ENCODE measurements around the gene CYTH2. TPM values are rescaled to one million over a fixed set of nuclear protein-coding genes. Genes with fewer than 3 reads are reported as not detected.
A peak's percentile ranks its signal among the peaks of the same experiment; 100 is the strongest.

CYTH2 gene
- total and polyA plus RNA-seq, 4 donors = 29.9 to 109 (median 73.9) TPM

DNA sequence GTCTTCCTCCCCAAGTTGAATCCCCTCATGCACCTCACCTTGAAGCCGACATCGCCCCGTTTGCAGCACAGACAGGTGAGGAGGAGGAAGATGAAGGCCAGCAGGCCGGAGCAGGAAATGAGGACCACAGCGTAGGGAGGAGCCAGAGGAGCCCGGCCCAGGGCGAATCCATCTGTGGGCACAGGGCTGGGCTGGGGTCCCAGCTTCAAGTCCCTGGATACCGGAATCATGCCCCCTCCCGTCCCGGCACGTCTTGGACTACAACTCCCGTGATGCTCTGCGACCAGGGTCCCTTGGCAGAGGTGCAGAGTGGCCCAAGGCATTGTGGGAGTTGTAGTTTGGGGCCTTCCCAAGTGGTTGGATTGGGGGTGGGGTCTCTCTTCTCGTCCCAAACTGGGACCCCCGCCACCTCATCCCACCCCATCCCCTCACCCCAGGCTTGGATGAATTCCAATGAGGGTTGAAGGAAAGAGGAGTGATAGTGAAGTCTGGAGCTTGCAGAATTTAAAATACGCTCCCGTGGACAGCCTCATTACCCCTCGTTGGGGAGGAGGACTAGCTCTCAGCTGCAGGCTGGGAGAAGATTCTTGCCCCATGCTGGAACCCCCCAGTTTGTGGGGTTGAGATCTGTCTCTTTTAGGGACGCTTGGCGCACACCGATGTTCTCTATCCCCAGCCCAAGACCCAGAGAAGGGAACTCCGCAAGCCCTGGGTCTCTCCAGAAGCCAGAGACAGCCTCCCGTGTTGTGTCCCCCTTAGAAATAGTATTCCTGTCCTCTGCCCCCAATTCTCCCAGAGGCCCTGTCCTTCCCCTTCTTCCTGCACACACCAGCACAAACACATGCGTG lies 41.5 kb downstream of the CYTH2 start:
- peaks cover 7% of the 10 kb centered on the region for H3K27me3 ChIP-seq (ENCODE audit: control insufficient read depth, insufficient read depth, low read length)
- H3K4me3 ChIP-seq (ENCODE audit: low read depth, low read length) = peak overlapping the region; percentile 35

DNA sequence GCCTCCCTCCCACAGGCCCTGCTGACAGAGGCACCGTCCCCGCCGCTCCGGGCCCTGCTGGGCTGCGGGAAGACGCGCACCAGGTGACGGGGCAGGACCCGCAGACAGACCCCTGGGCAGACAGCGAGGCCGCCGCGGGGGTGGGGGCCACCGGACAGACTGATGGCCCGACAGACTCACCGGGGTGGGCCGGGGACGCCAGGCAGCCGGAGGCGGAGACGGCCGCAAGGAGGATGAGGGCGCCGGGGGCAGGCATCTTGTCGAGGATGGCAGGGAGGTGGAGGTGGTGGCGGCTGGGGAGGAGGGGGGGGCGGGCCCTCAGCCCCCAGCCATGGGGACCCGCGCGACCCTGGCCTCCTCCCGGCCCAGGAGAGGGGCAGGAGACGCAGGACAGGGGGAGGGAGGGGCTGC lies 42.2 kb downstream of the CYTH2 start:
- peak overlapping the region; percentile 29 for H3K4me3 ChIP-seq (ENCODE audit: low read depth, low read length)
- no peaks in the 10 kb centered on the region for H3K9me3 ChIP-seq (ENCODE audit: control insufficient read depth, insufficient read depth, low read length)
- WGBS (ENCODE audit: insufficient coverage) = under 1% methylated on average over 22 of the region's 32 CpGs
- DNase-seq (ENCODE audit: low read depth in 4 of 6, low spot score in 6 of 6) = peak in 1 of 6 donors; percentile 29
- peaks cover 7% of the 10 kb centered on the region for H3K27me3 ChIP-seq (ENCODE audit: control insufficient read depth, insufficient read depth, low read length)
- no peak overlapping the region for H3K27ac ChIP-seq (ENCODE audit: low read depth, low read length)
- peaks cover 29% of the 10 kb centered on the region for H3K4me1 ChIP-seq (ENCODE audit: control insufficient read depth, insufficient read depth, low read length)
- H3K36me3 ChIP-seq (ENCODE audit: control insufficient read depth, insufficient read depth, low read length) = peaks cover 40% of the 10 kb centered on the region

More for the DNA sequence above, 41.5 kb downstream of the CYTH2 start:
- H3K9me3 ChIP-seq (ENCODE audit: control insufficient read depth, insufficient read depth, low read length) = no peaks in the 10 kb centered on the region
- 12% methylated on average over 15 of the region's 24 CpGs for WGBS (ENCODE audit: insufficient coverage)
- no peak overlapping the region for H3K27ac ChIP-seq (ENCODE audit: low read depth, low read length)
- H3K36me3 ChIP-seq (ENCODE audit: control insufficient read depth, insufficient read depth, low read length) = peaks cover 47% of the 10 kb centered on the region
- DNase-seq (ENCODE audit: low read depth in 4 of 6, low spot score in 6 of 6) = peak in 3 of 6 donors; percentile 53 to 92 (median 89)
- H3K4me1 ChIP-seq (ENCODE audit: control insufficient read depth, insufficient read depth, low read length) = peaks cover 29% of the 10 kb centered on the region

DNA sequence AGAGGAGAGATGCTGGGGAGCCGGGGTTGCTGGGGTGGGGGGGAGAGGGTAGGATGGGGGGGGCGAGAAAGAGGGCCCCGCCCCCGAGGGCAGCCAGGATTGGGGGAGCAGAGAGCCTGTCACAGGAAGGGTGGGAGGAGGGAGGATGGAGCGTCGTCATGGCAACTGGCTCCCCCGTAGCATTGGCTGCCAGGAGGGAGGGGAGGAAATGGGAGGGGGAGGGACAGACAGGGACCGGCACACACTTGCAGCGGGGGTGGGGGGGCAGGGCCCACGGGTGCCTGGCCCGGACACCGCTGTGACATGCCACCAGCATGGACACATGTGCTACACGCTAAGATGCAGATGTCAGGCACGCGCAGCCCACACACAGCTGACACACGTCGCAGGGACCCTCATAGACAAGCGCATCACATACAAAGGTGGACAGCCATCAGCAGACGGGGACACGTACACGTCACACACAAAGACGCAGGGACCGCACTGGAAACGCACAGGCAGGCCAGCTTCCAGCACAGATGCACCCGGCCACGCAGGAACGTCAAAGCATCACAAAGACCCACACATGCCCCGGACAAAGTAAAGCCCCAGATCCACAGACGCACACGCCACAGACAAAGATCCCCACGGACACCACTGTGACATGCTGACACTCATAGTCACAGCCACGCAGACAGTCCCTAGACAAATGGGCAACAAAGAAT lies 42.8 kb downstream of the CYTH2 start, which contains the start of gene LMTK3:
Gene LMTK3, minus strand, starts transcription at position 36 of the 704 bp plus-strand sequence. CDS start 259 bp downstream, outside the sequence.
- no peaks in the 10 kb centered on the region for H3K9me3 ChIP-seq (ENCODE audit: control insufficient read depth, insufficient read depth, low read length)
- WGBS (ENCODE audit: insufficient coverage) = 4% methylated on average over 32 of the region's 32 CpGs
- peaks cover 7% of the 10 kb centered on the region for H3K27me3 ChIP-seq (ENCODE audit: control insufficient read depth, insufficient read depth, low read length)
- H3K27ac ChIP-seq (ENCODE audit: low read depth, low read length) = peak within 1 kb of the TSS; percentile 73
- H3K4me3 ChIP-seq (ENCODE audit: low read depth, low read length) = peak within 1 kb of the TSS; percentile 35
- peaks cover 35% of the 10 kb centered on the region for H3K36me3 ChIP-seq (ENCODE audit: control insufficient read depth, insufficient read depth, low read length)
- peak in 5 of 6 donors; percentile 72 to 99 (median 92) for DNase-seq (ENCODE audit: low read depth in 4 of 6, low spot score in 6 of 6)
- peaks cover 29% of the 10 kb centered on the region for H3K4me1 ChIP-seq (ENCODE audit: control insufficient read depth, insufficient read depth, low read length)

DNA sequence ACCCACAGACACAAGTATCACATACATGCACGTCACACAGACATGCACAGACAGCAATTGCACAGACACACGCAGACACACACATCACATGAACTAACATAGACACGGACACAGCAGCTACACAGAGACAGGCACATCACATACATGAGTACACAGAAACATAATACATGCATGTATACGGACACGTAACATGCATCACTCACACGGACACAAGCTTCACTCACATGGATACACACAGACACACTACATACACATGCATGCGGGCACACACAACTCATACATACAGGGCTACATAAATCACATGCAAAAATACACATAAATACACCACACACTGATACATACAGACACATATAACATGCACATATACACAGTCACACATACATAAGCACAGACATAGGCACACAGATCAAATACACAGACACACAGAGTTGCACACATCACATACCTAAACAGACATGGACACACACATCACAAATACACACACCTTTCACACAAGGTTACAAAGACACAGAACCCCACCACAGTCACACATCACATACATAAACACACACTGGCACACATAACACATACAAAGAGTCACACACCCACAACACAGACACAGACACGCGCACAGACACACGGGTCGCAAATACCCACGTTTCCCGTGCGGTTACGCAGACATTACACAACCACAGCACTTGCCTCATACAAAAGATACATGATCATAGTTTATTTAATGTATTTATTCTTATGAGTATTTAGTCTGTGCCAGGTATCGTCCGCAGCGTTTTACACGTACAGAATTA lies 43.5 kb downstream of the CYTH2 start:
- 52% methylated on average over 13 of the region's 19 CpGs for WGBS (ENCODE audit: insufficient coverage)
- peaks cover 7% of the 10 kb centered on the region for H3K27me3 ChIP-seq (ENCODE audit: control insufficient read depth, insufficient read depth, low read length)

DNA sequence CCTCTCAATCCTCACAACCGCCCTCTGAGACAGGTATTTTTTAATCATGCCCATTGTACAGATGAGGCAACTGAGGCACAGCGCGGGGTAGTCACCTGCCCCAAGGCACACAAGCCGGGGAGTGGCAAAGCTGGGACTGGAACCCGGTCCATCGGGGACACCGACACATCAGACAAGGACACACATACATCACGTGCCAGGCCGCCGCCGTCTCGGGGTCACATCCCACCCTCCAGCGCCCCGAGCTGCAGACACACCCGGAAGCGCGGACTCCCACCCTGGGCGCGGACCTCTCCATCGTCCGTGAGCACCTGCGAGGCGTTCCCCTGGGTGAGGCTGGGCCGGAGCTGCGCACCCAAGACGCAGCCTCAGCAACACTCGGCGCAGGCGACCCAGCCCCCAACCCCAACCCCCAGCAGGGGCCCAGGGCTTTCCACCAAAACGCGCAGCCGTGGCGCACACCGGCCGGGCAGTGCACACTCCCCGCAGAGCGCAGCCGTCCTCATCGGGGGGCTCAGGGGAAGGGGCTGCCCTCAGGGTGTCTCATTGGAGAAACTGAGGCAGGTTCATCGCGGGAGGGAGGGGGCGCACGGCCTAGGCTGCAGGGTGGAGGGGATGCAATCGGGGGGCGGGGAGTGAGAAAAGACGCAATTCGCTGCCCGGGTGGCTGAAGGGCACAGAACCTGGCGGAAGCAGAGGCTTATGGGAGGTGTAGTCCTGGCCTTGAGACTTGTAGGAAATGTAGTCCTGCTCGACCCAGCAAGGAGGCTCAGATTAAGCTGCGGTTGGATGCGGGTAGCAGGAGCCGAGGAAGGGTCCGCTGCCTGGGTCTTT lies 44.3 kb downstream of the CYTH2 start:
- peaks cover 20% of the 10 kb centered on the region for H3K36me3 ChIP-seq (ENCODE audit: control insufficient read depth, insufficient read depth, low read length)
- no peaks in the 10 kb centered on the region for H3K9me3 ChIP-seq (ENCODE audit: control insufficient read depth, insufficient read depth, low read length)
- H3K4me1 ChIP-seq (ENCODE audit: control insufficient read depth, insufficient read depth, low read length) = peaks cover 29% of the 10 kb centered on the region
- peak in 5 of 6 donors; percentile 60 to 98 (median 81) for DNase-seq (ENCODE audit: low read depth in 4 of 6, low spot score in 6 of 6)
- 3% methylated on average over 54 of the region's 54 CpGs for WGBS (ENCODE audit: insufficient coverage)
- no peak overlapping the region for H3K27ac ChIP-seq (ENCODE audit: low read depth, low read length)
- peak overlapping the region; percentile 60 for H3K4me3 ChIP-seq (ENCODE audit: low read depth, low read length)
- H3K27me3 ChIP-seq (ENCODE audit: control insufficient read depth, insufficient read depth, low read length) = peaks cover 7% of the 10 kb centered on the region

More for the DNA sequence above, 43.5 kb downstream of the CYTH2 start:
- Histone ChIP-seq H3K9me3 (ENCODE audit: control insufficient read depth, insufficient read depth, low read length) (no peaks in the 10 kb centered on the region), H3K27ac (ENCODE audit: low read depth, low read length) (peak overlapping the region; percentile 73), H3K4me3 (ENCODE audit: low read depth, low read length) (peak overlapping the region; percentile 60), H3K36me3 (ENCODE audit: control insufficient read depth, insufficient read depth, low read length) (peaks cover 27% of the 10 kb centered on the region), H3K4me1 (ENCODE audit: control insufficient read depth, insufficient read depth, low read length) (peaks cover 29% of the 10 kb centered on the region)
- no peak for DNase-seq (ENCODE audit: low read depth in 4 of 6, low spot score in 6 of 6)

DNA sequence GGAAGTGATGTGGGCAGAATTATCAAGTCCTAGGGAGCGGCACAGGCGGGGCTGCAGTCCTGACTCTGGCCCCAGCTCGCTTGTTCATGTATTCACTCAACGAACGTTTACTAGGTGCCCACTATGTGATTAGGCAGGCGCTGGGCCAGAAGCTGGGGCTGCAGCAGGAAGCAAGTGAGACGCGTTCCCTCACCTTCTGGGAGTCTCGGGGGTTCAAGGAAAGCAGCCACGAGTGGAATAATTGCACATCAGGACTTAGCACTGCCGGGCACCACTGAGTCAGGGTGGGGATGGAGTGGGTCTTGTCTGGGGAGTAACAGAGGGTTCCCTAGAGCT lies 44.9 kb downstream of the CYTH2 start:
- no peak for DNase-seq (ENCODE audit: low read depth in 4 of 6, low spot score in 6 of 6)
- no peak overlapping the region for H3K27ac ChIP-seq (ENCODE audit: low read depth, low read length)
- H3K36me3 ChIP-seq (ENCODE audit: control insufficient read depth, insufficient read depth, low read length) = peaks cover 14% of the 10 kb centered on the region
- no peaks in the 10 kb centered on the region for H3K9me3 ChIP-seq (ENCODE audit: control insufficient read depth, insufficient read depth, low read length)
- 38% methylated on average over 11 of the region's 11 CpGs for WGBS (ENCODE audit: insufficient coverage)
- peaks cover 7% of the 10 kb centered on the region for H3K27me3 ChIP-seq (ENCODE audit: control insufficient read depth, insufficient read depth, low read length)
- peaks cover 29% of the 10 kb centered on the region for H3K4me1 ChIP-seq (ENCODE audit: control insufficient read depth, insufficient read depth, low read length)
- H3K4me3 ChIP-seq (ENCODE audit: low read depth, low read length) = peak overlapping the region; percentile 60

DNA sequence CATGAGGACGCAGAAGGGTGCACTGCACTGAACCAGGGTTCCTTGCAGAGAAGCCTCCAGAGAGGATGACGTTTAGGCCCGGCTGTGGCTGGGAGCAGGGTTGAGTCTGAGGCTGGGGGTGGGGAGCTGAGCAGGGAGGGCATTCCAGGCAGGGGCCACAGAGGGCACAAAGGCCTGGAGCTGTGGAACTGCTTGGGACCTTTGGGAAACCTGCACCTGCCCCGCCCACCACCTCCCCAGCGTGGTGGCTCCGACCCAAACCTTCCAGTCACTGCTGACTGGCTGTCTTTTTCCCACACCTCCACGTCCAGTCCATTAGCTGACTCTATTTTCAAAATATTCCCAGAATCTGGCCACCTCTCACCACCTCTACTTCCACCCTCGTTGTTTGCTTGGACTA lies 47.4 kb downstream of the CYTH2 start:
- no peaks in the 10 kb centered on the region for H3K36me3 ChIP-seq (ENCODE audit: control insufficient read depth, insufficient read depth, low read length)
- H3K4me3 ChIP-seq (ENCODE audit: low read depth, low read length) = no peak overlapping the region
- H3K9me3 ChIP-seq (ENCODE audit: control insufficient read depth, insufficient read depth, low read length) = no peaks in the 10 kb centered on the region
- H3K27ac ChIP-seq (ENCODE audit: low read depth, low read length) = no peak overlapping the region
- H3K27me3 ChIP-seq (ENCODE audit: control insufficient read depth, insufficient read depth, low read length) = peaks cover 7% of the 10 kb centered on the region
- H3K4me1 ChIP-seq (ENCODE audit: control insufficient read depth, insufficient read depth, low read length) = peaks cover 15% of the 10 kb centered on the region
- no peak for DNase-seq (ENCODE audit: low read depth in 4 of 6, low spot score in 6 of 6)
- whole genome bisulfite sequencing (ENCODE audit: insufficient coverage) = 77% methylated on average over 8 of the region's 8 CpGs

DNA sequence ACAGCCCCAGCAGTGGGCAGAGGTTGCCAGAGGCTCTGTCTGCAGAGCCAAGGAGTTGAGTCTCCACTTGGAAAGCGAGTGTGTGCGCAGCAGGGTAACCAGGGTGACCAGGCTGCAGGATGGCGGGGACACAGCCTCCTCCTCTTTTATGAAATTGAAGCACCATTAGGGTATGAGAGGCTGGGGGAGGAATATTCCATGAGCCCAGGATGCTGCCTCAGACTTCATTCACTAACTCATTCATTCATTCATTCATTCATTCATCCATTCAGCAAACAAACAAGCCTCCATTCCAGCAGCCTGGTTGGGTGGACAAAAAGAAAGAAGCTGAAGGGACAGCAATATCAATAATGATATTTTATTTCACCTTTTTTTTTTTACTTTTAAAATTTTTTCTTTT lies 49.0 kb downstream of the CYTH2 start:
- Histone ChIP-seq H3K27me3 (ENCODE audit: control insufficient read depth, insufficient read depth, low read length) (peaks cover 1% of the 10 kb centered on the region), H3K36me3 (ENCODE audit: control insufficient read depth, insufficient read depth, low read length) (no peaks in the 10 kb centered on the region), H3K27ac (ENCODE audit: low read depth, low read length) (no peak overlapping the region), H3K4me1 (ENCODE audit: control insufficient read depth, insufficient read depth, low read length) (peaks cover 6% of the 10 kb centered on the region), H3K4me3 (ENCODE audit: low read depth, low read length) (no peak overlapping the region), H3K9me3 (ENCODE audit: control insufficient read depth, insufficient read depth, low read length) (no peaks in the 10 kb centered on the region)
- 55% methylated on average over 2 of the region's 3 CpGs for WGBS (ENCODE audit: insufficient coverage)
- DNase-seq (ENCODE audit: low read depth in 4 of 6, low spot score in 6 of 6) = no peak
